ENCODE data around the gene CISH.

DNA sequence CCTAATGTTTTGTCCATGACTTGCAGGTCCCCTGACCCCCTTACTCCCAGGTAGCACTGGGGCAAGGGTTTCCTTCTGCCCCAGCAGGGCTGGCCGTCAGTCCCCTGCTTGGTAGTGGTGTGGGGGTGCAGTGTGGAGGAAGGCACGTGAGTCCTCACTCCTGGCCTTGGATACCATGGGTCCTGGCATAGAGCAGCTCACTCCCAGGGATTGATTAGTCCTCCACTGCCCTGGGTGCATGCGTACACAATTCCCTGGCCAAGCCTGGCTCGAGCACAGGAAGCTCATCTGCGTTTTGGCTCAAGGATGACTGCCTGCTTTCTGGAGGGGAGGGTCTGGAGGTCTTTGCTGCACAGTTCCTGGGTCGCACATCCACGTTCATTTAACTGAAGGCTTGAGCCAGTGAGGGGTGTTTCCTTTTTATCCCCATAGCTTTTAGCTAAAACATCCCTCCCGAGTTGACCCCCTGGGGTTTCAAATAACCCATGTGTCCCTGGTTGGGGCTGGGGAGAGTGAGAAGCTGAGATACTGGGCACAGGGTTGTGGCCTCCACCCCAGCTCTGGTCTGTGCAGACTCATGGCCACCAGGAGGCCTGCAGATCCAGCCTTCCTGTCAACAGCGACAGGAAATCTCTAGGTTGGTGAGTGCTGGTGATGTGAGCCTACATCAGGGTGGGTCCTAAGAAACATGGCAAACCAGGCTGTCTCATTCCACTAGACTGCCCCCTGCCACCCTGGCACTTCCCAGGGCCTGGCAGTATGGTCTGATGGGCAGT lies 30.7 kb downstream of the CISH start:
- TF ChIP-seq, protein P1, sequence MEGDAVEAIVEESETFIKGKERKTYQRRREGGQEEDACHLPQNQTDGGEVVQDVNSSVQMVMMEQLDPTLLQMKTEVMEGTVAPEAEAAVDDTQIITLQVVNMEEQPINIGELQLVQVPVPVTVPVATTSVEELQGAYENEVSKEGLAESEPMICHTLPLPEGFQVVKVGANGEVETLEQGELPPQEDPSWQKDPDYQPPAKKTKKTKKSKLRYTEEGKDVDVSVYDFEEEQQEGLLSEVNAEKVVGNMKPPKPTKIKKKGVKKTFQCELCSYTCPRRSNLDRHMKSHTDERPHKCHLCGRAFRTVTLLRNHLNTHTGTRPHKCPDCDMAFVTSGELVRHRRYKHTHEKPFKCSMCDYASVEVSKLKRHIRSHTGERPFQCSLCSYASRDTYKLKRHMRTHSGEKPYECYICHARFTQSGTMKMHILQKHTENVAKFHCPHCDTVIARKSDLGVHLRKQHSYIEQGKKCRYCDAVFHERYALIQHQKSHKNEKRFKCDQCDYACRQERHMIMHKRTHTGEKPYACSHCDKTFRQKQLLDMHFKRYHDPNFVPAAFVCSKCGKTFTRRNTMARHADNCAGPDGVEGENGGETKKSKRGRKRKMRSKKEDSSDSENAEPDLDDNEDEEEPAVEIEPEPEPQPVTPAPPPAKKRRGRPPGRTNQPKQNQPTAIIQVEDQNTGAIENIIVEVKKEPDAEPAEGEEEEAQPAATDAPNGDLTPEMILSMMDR (conservative IDR thresholded peaks at IDR 0.05): no peak
- TF ChIP-seq ZFX (IDR thresholded peaks at IDR 0.05): no peak
